Measurements from ENCODE around the gene PEAK1. TPM values are rescaled to one million over a fixed set of nuclear protein-coding genes. Genes with fewer than 3 reads are reported as not detected.

The PEAK1 gene
- total RNA-seq, 1 experiment from 2014 or later = 13.8 TPM

- intact Hi-C loops (cut with micrococcal nuclease) = loop anchor here (10.0 kb wide), 2 partner anchors 99 to 349 kb away; no protein-coding TSS in a partner anchor
- Histone ChIP-seq H2AFZ (ENCODE audit: low read length) (no peak overlapping the region), H3K27ac (ENCODE audit: low read length) (no peak overlapping the region), H3K9ac (ENCODE audit: low read length) (no peak overlapping the region), H3K9me2 (replicated peaks; ENCODE audit: low read length) (no peaks in the 10 kb centered on the region), H3K27me3 (ENCODE audit: low read length) (no peaks in the 10 kb centered on the region), H3K36me3 (ENCODE audit: low read depth, low read length) (no peaks in the 10 kb centered on the region), H3K9me3 (ENCODE audit: low read length) (no peaks in the 10 kb centered on the region), H4K20me1 (ENCODE audit: low read length) (peaks cover 4% of the 10 kb centered on the region; the same call in 1 of the 2 replicates), H3K79me2 (ENCODE audit: low read length) (peaks cover 81% of the 10 kb centered on the region), H3K4me2 (ENCODE audit: low read length) (no peak overlapping the region), H3K4me1 (ENCODE audit: insufficient read depth, low read length) (peaks cover 25% of the 10 kb centered on the region), H3K4me3 (ENCODE audit: low read length) (no peak overlapping the region), H3F3A (ENCODE audit: low read length, unreplicated experiment) (no peaks in the 10 kb centered on the region)
- ChIA-PET CTCF (no interaction called here), POLR2A (ENCODE audit: unreplicated experiment) (no interaction called here)
- DNase-seq = no peak
- BruUV-seq (replicated peaks) = no TSS peak
- TF ChIP-seq EZH2 (IDR thresholded peaks at IDR 0.05; ENCODE audit: low read length, unreplicated experiment) = no peak
- TF ChIP-seq, protein P1, sequence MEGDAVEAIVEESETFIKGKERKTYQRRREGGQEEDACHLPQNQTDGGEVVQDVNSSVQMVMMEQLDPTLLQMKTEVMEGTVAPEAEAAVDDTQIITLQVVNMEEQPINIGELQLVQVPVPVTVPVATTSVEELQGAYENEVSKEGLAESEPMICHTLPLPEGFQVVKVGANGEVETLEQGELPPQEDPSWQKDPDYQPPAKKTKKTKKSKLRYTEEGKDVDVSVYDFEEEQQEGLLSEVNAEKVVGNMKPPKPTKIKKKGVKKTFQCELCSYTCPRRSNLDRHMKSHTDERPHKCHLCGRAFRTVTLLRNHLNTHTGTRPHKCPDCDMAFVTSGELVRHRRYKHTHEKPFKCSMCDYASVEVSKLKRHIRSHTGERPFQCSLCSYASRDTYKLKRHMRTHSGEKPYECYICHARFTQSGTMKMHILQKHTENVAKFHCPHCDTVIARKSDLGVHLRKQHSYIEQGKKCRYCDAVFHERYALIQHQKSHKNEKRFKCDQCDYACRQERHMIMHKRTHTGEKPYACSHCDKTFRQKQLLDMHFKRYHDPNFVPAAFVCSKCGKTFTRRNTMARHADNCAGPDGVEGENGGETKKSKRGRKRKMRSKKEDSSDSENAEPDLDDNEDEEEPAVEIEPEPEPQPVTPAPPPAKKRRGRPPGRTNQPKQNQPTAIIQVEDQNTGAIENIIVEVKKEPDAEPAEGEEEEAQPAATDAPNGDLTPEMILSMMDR (conservative IDR thresholded peaks at IDR 0.05; ENCODE audit: low read depth, low read length) = no peak
- no peak for ATAC-seq
These were observed 6.1 kb downstream of the PEAK1 start for GRCh38 chr15:77413699-77414349.

DNA sequence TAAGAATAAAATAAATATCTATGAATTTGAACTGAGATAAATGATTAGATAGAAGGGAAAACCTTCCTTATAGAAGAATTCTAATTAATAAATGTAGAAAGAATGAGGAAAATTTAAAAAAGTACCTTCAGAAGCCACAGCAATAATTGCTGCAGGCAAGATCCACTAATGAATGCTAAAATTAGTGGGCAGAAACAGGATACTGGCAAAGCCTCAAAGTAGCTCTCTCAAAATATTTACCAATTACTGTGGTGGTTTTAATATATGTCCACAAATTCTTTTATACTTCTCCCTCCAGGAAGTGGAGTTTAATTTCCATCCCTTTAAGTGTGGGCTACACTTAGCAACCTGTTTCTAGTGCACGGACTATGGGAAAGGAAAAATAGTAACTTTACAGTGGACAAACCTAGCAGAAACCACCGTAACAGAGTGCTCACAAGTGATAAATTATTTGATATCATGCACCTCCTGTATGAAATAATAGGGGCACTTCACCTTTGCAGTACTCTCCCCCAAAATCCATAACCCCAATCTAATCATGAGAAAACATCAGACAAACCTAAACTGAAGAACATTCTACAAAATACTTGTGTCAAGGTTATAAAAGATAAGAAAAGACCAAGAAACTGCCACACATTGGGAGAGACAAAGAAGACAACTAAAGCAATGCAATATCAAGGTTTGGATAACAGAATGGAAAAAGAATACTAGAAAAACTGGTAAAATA is 6.8 kb downstream of the PEAK1 start:
- H3K4me1 ChIP-seq (ENCODE audit: insufficient read depth, low read length) = peaks cover 18% of the 10 kb centered on the region
- no peak overlapping the region for H2AFZ ChIP-seq (ENCODE audit: low read length)
- peaks cover 75% of the 10 kb centered on the region for H3K79me2 ChIP-seq (ENCODE audit: low read length)
- peaks cover 4% of the 10 kb centered on the region; the same call in 1 of the 2 replicates for H4K20me1 ChIP-seq (ENCODE audit: low read length)
- H3K9ac ChIP-seq (ENCODE audit: low read length) = no peak overlapping the region
- H3K9me3 ChIP-seq (ENCODE audit: low read length) = no peaks in the 10 kb centered on the region
- H3K4me2 ChIP-seq (ENCODE audit: low read length) = no peak overlapping the region
- CTCF ChIA-PET = no interaction called here
- H3K27me3 ChIP-seq (ENCODE audit: low read length) = no peaks in the 10 kb centered on the region
- no peaks in the 10 kb centered on the region for H3F3A ChIP-seq (ENCODE audit: low read length, unreplicated experiment)
- H3K36me3 ChIP-seq (ENCODE audit: low read depth, low read length) = no peaks in the 10 kb centered on the region
- no peaks in the 10 kb centered on the region for H3K9me2 ChIP-seq (replicated peaks; ENCODE audit: low read length)
- POLR2A ChIA-PET (ENCODE audit: unreplicated experiment) = no interaction called here
- H3K27ac ChIP-seq (ENCODE audit: low read length) = no peak overlapping the region
- intact Hi-C loops (cut with micrococcal nuclease) = loop anchor here (10.0 kb wide), 2 partner anchors 98 to 348 kb away; no protein-coding TSS in a partner anchor
- no peak overlapping the region for H3K4me3 ChIP-seq (ENCODE audit: low read length)
- TF ChIP-seq EZH2 (IDR thresholded peaks at IDR 0.05; ENCODE audit: low read length, unreplicated experiment) = no peak
- TF ChIP-seq, protein P1 (conservative IDR thresholded peaks at IDR 0.05; ENCODE audit: low read depth, low read length) = no peak
- TF ChIP-seq EZH2phosphoT487 (IDR thresholded peaks at IDR 0.05; ENCODE audit: borderline replicate concordance, low read length) = no peak
- ATAC-seq = peak; percentile 22; the same call in 1 of the 2 replicates
- no TSS peak for BruUV-seq (replicated peaks)
- DNase-seq = no peak

DNA sequence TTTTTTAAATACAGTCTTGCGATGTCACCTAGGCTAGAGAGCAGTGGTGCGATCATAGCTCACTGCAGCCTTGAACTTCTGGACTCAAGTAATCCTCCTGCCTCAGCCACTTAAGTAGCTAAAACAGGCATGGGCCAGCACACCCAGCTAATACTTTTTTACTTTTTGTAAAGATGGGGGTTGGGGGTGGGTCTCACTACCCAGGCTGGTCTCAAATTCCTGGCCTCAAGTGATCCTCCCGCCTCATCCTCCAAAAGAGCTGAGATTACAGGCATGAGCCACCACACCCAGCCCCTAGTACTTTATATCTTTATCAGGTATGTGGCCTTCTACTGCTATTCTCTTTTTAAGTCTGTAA is 8.3 kb downstream of the PEAK1 start:
- H4K20me1 ChIP-seq (ENCODE audit: low read length) = peaks cover 4% of the 10 kb centered on the region; the same call in 1 of the 2 replicates

More for the DNA sequence above, 8.3 kb downstream of the PEAK1 start:
- intact Hi-C loops (cut with micrococcal nuclease) = loop anchor here (10.0 kb wide), 2 partner anchors 97 to 347 kb away; no protein-coding TSS in a partner anchor
- no peak for TF ChIP-seq EZH2phosphoT487 (IDR thresholded peaks at IDR 0.05; ENCODE audit: borderline replicate concordance, low read length)
- TF ChIP-seq, protein P1 (conservative IDR thresholded peaks at IDR 0.05; ENCODE audit: low read depth, low read length) = no peak
- peaks cover 70% of the 10 kb centered on the region for H3K79me2 ChIP-seq (ENCODE audit: low read length)
- POLR2A ChIA-PET (ENCODE audit: unreplicated experiment) = no interaction called here
- no peak overlapping the region for H3K27ac ChIP-seq (ENCODE audit: low read length)
- no peaks in the 10 kb centered on the region for H3K27me3 ChIP-seq (ENCODE audit: low read length)
- CTCF ChIA-PET = no interaction called here
- no peak overlapping the region for H3K4me3 ChIP-seq (ENCODE audit: low read length)
- no peak overlapping the region for H2AFZ ChIP-seq (ENCODE audit: low read length)
- BruUV-seq (replicated peaks) = no TSS peak
- no peak overlapping the region for H3K4me2 ChIP-seq (ENCODE audit: low read length)
- H3K9me3 ChIP-seq (ENCODE audit: low read length) = no peaks in the 10 kb centered on the region
- no peaks in the 10 kb centered on the region for H3K9me2 ChIP-seq (replicated peaks; ENCODE audit: low read length)
- no peaks in the 10 kb centered on the region for H3K36me3 ChIP-seq (ENCODE audit: low read depth, low read length)
- H3K4me1 ChIP-seq (ENCODE audit: insufficient read depth, low read length) = peaks cover 5% of the 10 kb centered on the region; the same call in 1 of the 2 replicates
- no peaks in the 10 kb centered on the region for H3F3A ChIP-seq (ENCODE audit: low read length, unreplicated experiment)
- no peak overlapping the region for H3K9ac ChIP-seq (ENCODE audit: low read length)
- ATAC-seq (no peak), DNase-seq (no peak)

Data from PC-3 (cell line).